Esophagus squamous epithelium (tissue), 4 donors: Measurements from ENCODE around the gene ABCB1.
"Not testable (repeated sequence)": the region's sequence is repeated elsewhere in the genome, so short reads cannot be mapped to it uniquely, and the experiment has no call there.

Experiments
- POLR2A ChIP-seq, 4 donors: fragments of 450-650 bp; IDR thresholded peaks; one replicate each; pipeline ENCODE4 v1.6.1; 2017; ENCODE audit warnings: antibody characterized with exemption in 4 of 4, mild to moderate bottlenecking in 4 of 4, moderate library complexity in 3 of 4
- TF ChIP-seq, protein P1 (sequence below), 6 experiments: fragments of 450-650 bp in 4 of 6; fragments of 200-600 bp in 2 of 6; sonication (generic) in 2 of 6; IDR thresholded peaks; one replicate each; pipeline ENCODE4 v1.5.1; 2016 to 2019; ENCODE audit warnings: antibody characterized with exemption in 6 of 6, mild to moderate bottlenecking in 4 of 6, moderate library complexity in 4 of 6

DNA sequence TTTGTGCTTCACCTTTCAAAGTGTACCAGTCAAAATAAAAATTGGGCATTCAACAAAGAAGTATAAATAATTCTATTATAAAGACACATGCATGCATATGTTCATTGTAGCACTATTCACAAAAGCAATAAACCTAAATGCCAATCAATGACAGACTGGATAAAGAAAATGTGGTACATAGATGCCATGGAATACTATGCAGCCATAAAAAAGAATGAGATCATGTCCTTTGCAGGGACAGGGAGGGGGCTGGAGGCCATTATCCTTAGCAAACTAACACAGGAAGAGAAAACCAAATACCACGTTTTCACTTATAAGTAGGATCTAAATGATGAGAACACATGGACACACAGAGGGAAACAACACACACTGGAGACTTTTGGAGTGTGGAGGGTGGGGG lies 28.2 kb downstream of the ABCB1 start:
- TF ChIP-seq, protein P1, sequence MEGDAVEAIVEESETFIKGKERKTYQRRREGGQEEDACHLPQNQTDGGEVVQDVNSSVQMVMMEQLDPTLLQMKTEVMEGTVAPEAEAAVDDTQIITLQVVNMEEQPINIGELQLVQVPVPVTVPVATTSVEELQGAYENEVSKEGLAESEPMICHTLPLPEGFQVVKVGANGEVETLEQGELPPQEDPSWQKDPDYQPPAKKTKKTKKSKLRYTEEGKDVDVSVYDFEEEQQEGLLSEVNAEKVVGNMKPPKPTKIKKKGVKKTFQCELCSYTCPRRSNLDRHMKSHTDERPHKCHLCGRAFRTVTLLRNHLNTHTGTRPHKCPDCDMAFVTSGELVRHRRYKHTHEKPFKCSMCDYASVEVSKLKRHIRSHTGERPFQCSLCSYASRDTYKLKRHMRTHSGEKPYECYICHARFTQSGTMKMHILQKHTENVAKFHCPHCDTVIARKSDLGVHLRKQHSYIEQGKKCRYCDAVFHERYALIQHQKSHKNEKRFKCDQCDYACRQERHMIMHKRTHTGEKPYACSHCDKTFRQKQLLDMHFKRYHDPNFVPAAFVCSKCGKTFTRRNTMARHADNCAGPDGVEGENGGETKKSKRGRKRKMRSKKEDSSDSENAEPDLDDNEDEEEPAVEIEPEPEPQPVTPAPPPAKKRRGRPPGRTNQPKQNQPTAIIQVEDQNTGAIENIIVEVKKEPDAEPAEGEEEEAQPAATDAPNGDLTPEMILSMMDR (IDR thresholded peaks at IDR 0.05): not testable (repeated sequence)
- not testable (repeated sequence) for TF ChIP-seq POLR2A (IDR thresholded peaks at IDR 0.05)
